ENCODE data around the gene CSTPP1. TPM values are rescaled to one million over a fixed set of nuclear protein-coding genes. Genes with fewer than 3 reads are reported as not detected.
A peak's percentile ranks its signal among the peaks of the same experiment; 100 is the strongest.

CSTPP1 gene
- total RNA-seq, 4 donors from 2014 or later, result 4.3 to 8.1 (median 6.4) TPM

DNA sequence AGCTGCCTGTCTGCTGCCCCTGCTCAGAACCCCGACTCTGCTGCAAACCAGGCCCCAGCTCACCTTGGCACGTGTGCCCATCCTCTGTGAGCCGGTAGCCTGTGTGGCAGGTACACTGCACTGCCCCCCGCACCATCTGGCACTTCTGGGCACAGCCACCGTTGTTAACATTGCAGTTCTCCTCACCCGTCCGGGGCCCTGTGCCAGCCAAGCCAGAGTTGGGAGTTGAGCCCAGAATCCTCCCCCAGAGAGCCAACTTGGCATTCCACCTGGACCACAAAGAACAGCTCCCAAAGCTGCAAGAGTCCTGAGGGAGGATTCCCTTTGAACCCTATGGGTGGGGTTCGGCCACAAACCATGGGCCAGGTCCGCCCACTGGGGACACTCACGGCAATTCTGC is 40.7 kb upstream of the CSTPP1 start:
- no peaks in the 10 kb centered on the region for H3K27me3 ChIP-seq
- peak; percentile 83 to 96 for ATAC-seq
- TF ChIP-seq, protein P1, sequence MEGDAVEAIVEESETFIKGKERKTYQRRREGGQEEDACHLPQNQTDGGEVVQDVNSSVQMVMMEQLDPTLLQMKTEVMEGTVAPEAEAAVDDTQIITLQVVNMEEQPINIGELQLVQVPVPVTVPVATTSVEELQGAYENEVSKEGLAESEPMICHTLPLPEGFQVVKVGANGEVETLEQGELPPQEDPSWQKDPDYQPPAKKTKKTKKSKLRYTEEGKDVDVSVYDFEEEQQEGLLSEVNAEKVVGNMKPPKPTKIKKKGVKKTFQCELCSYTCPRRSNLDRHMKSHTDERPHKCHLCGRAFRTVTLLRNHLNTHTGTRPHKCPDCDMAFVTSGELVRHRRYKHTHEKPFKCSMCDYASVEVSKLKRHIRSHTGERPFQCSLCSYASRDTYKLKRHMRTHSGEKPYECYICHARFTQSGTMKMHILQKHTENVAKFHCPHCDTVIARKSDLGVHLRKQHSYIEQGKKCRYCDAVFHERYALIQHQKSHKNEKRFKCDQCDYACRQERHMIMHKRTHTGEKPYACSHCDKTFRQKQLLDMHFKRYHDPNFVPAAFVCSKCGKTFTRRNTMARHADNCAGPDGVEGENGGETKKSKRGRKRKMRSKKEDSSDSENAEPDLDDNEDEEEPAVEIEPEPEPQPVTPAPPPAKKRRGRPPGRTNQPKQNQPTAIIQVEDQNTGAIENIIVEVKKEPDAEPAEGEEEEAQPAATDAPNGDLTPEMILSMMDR (IDR thresholded peaks at IDR 0.05 in 4 of 5, conservative IDR thresholded peaks at IDR 0.05 in 1 of 5), result no peak
- TF ChIP-seq POLR2A (IDR thresholded peaks at IDR 0.05), result no peak
- in situ Hi-C loops (cut with MboI; ENCODE audit: low sequenced_read_pairs in 4 of 4) (loop anchor here in 2 of 4 donors (25.0 kb wide), 1 partner anchor 466 kb away; the partner anchor contains the start of gene MYBPC3 (in 2 of the 2)), intact Hi-C loops (cut with DNase I; ENCODE audit: low total_unique reads) (no loop called here)
- H3K36me3 ChIP-seq, result peaks cover 0 to 43% of the 10 kb centered on the region in 2 donors
- H3K9me3 ChIP-seq, result no peaks in the 10 kb centered on the region
- H3K4me3 ChIP-seq, result no peak overlapping the region
- peak overlapping the region in 1 of 4 donors; percentile 41 for H3K27ac ChIP-seq
- H3K4me1 ChIP-seq, result peaks cover 6 to 12% of the 10 kb centered on the region in 2 donors
- peak; percentile 55 to 88 for DNase-seq

DNA sequence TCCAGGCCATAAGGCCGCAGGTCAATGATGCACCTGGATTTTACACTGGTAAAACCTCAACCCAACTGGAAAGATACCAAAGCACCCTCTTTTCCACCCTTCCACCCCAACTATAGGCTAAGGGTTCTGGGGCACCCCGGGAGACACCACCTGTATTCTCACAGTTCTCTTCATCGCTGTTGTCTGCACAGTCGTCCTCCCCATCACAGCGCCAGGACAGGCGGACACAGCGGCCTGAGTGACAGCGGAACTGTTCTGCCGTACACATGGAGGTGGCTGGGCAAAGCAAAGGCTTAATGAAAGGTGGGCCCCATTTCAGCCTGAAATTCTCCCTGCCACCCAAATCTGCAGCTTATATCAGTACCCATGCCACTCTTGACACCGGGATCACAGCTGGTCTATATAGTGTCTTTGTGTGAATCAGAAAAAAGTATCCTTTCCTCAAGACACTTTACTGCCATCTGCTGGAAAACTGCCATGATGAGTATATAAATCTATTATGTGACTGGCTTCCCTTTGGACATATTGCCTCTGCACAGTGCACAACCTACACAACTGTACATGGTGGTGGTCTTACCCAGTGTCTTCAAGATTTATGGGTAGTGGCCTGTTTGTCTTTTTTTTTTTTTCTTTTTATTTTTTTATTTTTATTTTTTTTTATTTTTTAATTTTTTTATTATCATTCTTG is 39.7 kb upstream of the CSTPP1 start:
- TF ChIP-seq POLR2A (IDR thresholded peaks at IDR 0.05), result no peak
- TF ChIP-seq, protein P1 (IDR thresholded peaks at IDR 0.05 in 4 of 5, conservative IDR thresholded peaks at IDR 0.05 in 1 of 5), result no peak
- in situ Hi-C loops (cut with MboI; ENCODE audit: low sequenced_read_pairs in 4 of 4), result loop anchor here in 2 of 4 donors (25.0 kb wide), 1 partner anchor 465 kb away; the partner anchor contains the start of gene MYBPC3 (in 2 of the 2)
- H3K27me3 ChIP-seq, result no peaks in the 10 kb centered on the region
- peaks cover 0 to 42% of the 10 kb centered on the region in 2 donors for H3K36me3 ChIP-seq
- intact Hi-C loops (cut with DNase I; ENCODE audit: low total_unique reads), result no loop called here
- H3K4me1 ChIP-seq, result peaks cover 6 to 12% of the 10 kb centered on the region in 2 donors
- H3K27ac ChIP-seq, result no peak overlapping the region
- no peak overlapping the region for H3K4me3 ChIP-seq
- DNase-seq, result no peak
- ATAC-seq, result no peak
- no peaks in the 10 kb centered on the region for H3K9me3 ChIP-seq

DNA sequence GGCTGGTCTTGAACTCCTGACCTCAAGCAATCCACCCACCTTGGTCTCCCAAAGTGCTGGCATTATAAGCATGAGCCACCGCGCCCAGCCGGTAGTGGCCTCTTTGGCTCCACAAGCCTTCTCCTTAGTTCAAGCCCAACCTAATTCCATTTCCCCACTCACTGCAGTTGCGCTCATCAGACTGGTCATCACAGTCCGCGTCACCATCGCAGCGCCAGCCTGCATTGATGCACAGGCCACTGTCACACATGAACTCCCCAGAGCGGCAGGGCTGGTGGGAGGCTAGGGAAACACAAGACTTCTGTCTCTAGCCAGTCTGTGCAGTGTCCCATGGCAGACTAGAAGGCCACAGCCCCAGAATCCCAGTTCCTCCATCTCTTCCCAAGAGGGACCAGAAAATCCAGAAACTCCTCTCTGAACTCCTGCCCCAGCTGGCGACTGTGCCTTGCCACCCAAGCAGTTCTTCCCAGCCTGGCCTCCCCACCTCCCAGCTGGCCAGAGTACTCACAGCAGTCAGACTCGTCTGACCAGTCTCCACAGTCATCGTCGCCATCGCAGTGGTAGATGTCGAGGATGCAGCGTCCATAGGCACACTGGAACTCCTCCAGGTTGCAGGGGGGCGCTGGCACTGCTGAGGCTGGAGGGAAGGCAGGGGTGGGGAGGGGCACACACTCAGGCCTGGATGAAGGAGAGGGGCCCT is 38.0 kb upstream of the CSTPP1 start:
- intact Hi-C loops (cut with DNase I; ENCODE audit: low total_unique reads), result no loop called here
- peaks cover 0 to 27% of the 10 kb centered on the region in 2 donors for H3K36me3 ChIP-seq

DNA sequence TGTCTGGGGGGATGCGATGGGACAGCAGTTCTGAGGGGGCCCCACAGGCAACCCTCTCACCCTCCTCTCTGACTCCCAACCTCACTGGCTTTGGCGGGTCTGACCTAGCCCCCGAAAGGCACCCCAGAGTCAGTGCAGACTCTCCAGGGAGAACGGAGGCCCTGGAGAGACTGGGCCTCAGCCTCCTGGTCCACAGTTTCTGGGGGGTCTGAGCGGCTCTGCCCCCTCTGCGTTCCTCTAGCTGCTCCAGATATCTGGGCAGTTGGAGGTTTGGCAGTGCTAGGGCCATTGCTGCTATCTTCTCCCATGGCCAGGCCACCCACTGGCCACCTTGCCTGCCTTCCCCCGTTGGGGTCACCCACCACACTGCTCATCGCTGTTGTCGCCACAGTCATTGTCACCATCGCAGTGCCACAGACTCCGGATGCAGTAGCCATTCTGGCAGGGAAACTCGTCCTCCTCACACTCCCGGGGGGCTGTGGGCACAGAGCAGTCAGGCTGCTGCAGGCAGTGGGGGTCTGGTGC is 37.0 kb upstream of the CSTPP1 start:
- H3K27ac ChIP-seq, result no peak overlapping the region
- no peak for DNase-seq
- no peaks in the 10 kb centered on the region for H3K27me3 ChIP-seq
- no peak for TF ChIP-seq POLR2A (IDR thresholded peaks at IDR 0.05)
- TF ChIP-seq, protein P1 (IDR thresholded peaks at IDR 0.05 in 4 of 5, conservative IDR thresholded peaks at IDR 0.05 in 1 of 5), result no peak
- no peak for ATAC-seq
- intact Hi-C loops (cut with DNase I; ENCODE audit: low total_unique reads), result no loop called here
- H3K9me3 ChIP-seq, result no peaks in the 10 kb centered on the region
- peaks cover 6 to 17% of the 10 kb centered on the region in 2 donors for H3K4me1 ChIP-seq
- H3K4me3 ChIP-seq, result no peak overlapping the region
- in situ Hi-C loops (cut with MboI; ENCODE audit: low sequenced_read_pairs in 4 of 4), result loop anchor here in 2 of 4 donors (25.0 kb wide), 1 partner anchor 463 kb away; the partner anchor contains the start of gene MYBPC3 (in 2 of the 2)
- peaks cover 0 to 21% of the 10 kb centered on the region in 2 donors for H3K36me3 ChIP-seq

More for the DNA sequence above, 38.0 kb upstream of the CSTPP1 start:
- Histone ChIP-seq H3K9me3 (no peaks in the 10 kb centered on the region), H3K4me3 (no peak overlapping the region), H3K27ac (no peak overlapping the region), H3K4me1 (peaks cover 6 to 12% of the 10 kb centered on the region in 2 donors), H3K27me3 (no peaks in the 10 kb centered on the region)
- in situ Hi-C loops (cut with MboI; ENCODE audit: low sequenced_read_pairs in 4 of 4), result loop anchor here in 2 of 4 donors (25.0 kb wide), 1 partner anchor 464 kb away; the partner anchor contains the start of gene MYBPC3 (in 2 of the 2)
- ATAC-seq (no peak), DNase-seq (no peak)
- TF ChIP-seq, protein P1 (IDR thresholded peaks at IDR 0.05 in 4 of 5, conservative IDR thresholded peaks at IDR 0.05 in 1 of 5), result no peak
- TF ChIP-seq POLR2A (IDR thresholded peaks at IDR 0.05), result no peak

Data from gastrocnemius medialis (tissue), 4 donors.